PC-3 (cell line): ENCODE results near the gene DELE1. TPM values are rescaled to one million over a fixed set of nuclear protein-coding genes. Genes with fewer than 3 reads are reported as not detected.

Experiments used
- ATAC-seq: fragments of 200-7000 bp; cut with Tn5 transposase; 2 replicates; pipeline ENCODE4 v1.9.1; 2020; ENCODE audit warnings: mild to moderate bottlenecking, moderate library complexity
- BruUV-seq: library from RNA; stranded (reverse); fragments of 400-500 nt; replicated peaks from 2 replicates; lab custom pipeline; 2021; lab: Mats Ljungman, UMichigan
- CTCF ChIA-PET: fragments of 300-600 bp; sonication (Branson Sonifier 250); formaldehyde crosslinking; loops from one replicate; lab custom pipeline; 2022; ENCODE audit warnings: antibody characterized with exemption; lab: Charles Lee
- POLR2A ChIA-PET: fragments of 300-600 bp; sonication (Branson Sonifier 250); formaldehyde crosslinking; loops from one replicate; lab custom pipeline; 2022; ENCODE audit warnings: antibody characterized with exemption; ENCODE audit not compliant: unreplicated experiment; lab: Charles Lee
- DNase-seq: peaks from one replicate; pipeline ENCODE4 v3.0.0-alpha.2; 2015
- H2AFZ ChIP-seq: fragments of 300-600 bp; sonication (generic); 2 replicates; pipeline ENCODE4 v1.6.0; 2016; ENCODE audit warnings: antibody characterized with exemption, low read length
- H3F3A ChIP-seq: fragments of 300-600 bp; sonication (generic); one replicate; pipeline ENCODE4 v1.6.0; 2017; ENCODE audit warnings: antibody characterized with exemption, low read length, control low read depth, mild to moderate bottlenecking; ENCODE audit not compliant: unreplicated experiment
- H3K27ac ChIP-seq: fragments of 300-600 bp; sonication (generic); 2 replicates; pipeline ENCODE4 v1.5.1; 2016; ENCODE audit warnings: mild to moderate bottlenecking, low read length
- H3K27me3 ChIP-seq: fragments of 300-600 bp; sonication (generic); 2 replicates; pipeline ENCODE4 v1.6.1; 2016; ENCODE audit warnings: low read length, mixed read lengths
- H3K36me3 ChIP-seq: fragments of 300-600 bp; sonication (generic); 2 replicates; pipeline ENCODE4 v1.6.1; 2016; ENCODE audit warnings: low read depth, mixed run types, low read length, mixed read lengths
- H3K4me1 ChIP-seq: fragments of 300-600 bp; sonication (generic); 2 replicates; pipeline ENCODE4 v1.5.1; 2016; ENCODE audit warnings: low read length; ENCODE audit not compliant: insufficient read depth
- H3K4me2 ChIP-seq: fragments of 300-600 bp; sonication (generic); 2 replicates; pipeline ENCODE4 v1.6.0; 2016; ENCODE audit warnings: low read length
- H3K4me3 ChIP-seq: fragments of 300-600 bp; sonication (generic); 2 replicates; pipeline ENCODE4 v1.5.1; 2016; ENCODE audit warnings: mild to moderate bottlenecking, low read length, mixed read lengths
- H3K79me2 ChIP-seq: fragments of 300-600 bp; sonication (generic); 2 replicates; pipeline ENCODE4 v1.6.1; 2017; ENCODE audit warnings: low read length, mixed read lengths
- H3K9ac ChIP-seq: fragments of 300-600 bp; sonication (generic); 2 replicates; pipeline ENCODE4 v1.6.0; 2016; ENCODE audit warnings: mild to moderate bottlenecking, low read length
- H3K9me2 ChIP-seq: fragments of 300-600 bp; sonication (generic); replicated peaks from 2 replicates; pipeline ENCODE4 v1.6.1; 2016; ENCODE audit warnings: mixed run types, low read length, mixed read lengths
- H3K9me3 ChIP-seq: fragments of 300-600 bp; sonication (generic); 2 replicates; pipeline ENCODE4 v1.6.1; 2016; ENCODE audit warnings: low read length, mixed read lengths
- H4K20me1 ChIP-seq: fragments of 300-600 bp; sonication (generic); 2 replicates; pipeline ENCODE4 v1.6.1; 2016; ENCODE audit warnings: low read length, mixed read lengths
- CTCF ChIP-seq: fragments of 300-600 bp; sonication (generic); conservative IDR thresholded peaks from 2 replicates; pipeline ENCODE4 v1.5.1; 2017; ENCODE audit warnings: antibody characterized with exemption, low read depth, mild to moderate bottlenecking, low read length
- EZH2 ChIP-seq: fragments of 300-600 bp; sonication (generic); IDR thresholded peaks from one replicate; pipeline ENCODE4 v1.6.1; 2017; ENCODE audit warnings: antibody characterized with exemption, mild to moderate bottlenecking, low read length; ENCODE audit not compliant: unreplicated experiment
- EZH2phosphoT487 ChIP-seq: fragments of 300-600 bp; sonication (generic); IDR thresholded peaks from 2 replicates; pipeline ENCODE4 v1.6.1; 2018; ENCODE audit warnings: mild to moderate bottlenecking, antibody characterized with exemption, low read length, borderline replicate concordance
- intact Hi-C: fragments of 100-400 bp; cut with micrococcal nuclease; formaldehyde crosslinking; loops from 2 replicates; pipeline ENCODE4 v1.9.0; 2023
- total RNA-seq: library from RNA; depleted of rRNA; stranded (reverse); fragments of >200 nt; gene quantifications from 2 replicates; pipeline ENCODE4 v1.2.3, GENCODE V29; 2014

Gene DELE1
- total RNA-seq, 1 experiment from 2014 or later = 46.6 TPM

- intact Hi-C loops = no loop called here
- Histone ChIP-seq H3K4me1 (peaks cover 5% of the 10 kb centered on the region; the same call in 1 of the 2 replicates), H3K27me3 (no peaks in the 10 kb centered on the region), H3K9ac (no peak overlapping the region), H3K36me3 (no peaks in the 10 kb centered on the region), H3K4me3 (no peak overlapping the region), H3K79me2 (no peaks in the 10 kb centered on the region), H4K20me1 (no peaks in the 10 kb centered on the region), H3K27ac (no peak overlapping the region), H3F3A (no peaks in the 10 kb centered on the region), H3K9me3 (no peaks in the 10 kb centered on the region), H2AFZ (no peak overlapping the region), H3K4me2 (no peak overlapping the region), H3K9me2 (no peaks in the 10 kb centered on the region)
- CTCF ChIA-PET = no interaction called here
- no peak for TF ChIP-seq EZH2phosphoT487
- no peak for TF ChIP-seq EZH2
- no peak for TF ChIP-seq CTCF
- no TSS peak for BruUV-seq
- POLR2A ChIA-PET = interaction anchor here (1.1 kb wide), 1 partner anchor 19 kb away, joined by 3 read pairs; the partner anchor contains the start of gene DELE1
- DNase-seq (no peak), ATAC-seq (no peak)
These were observed 19.1 kb upstream of the DELE1 start for GRCh38 chr5:141904551-141904950.

- no peak overlapping the region for H3K27ac ChIP-seq
- no peaks in the 10 kb centered on the region for H3K36me3 ChIP-seq
- no peak for TF ChIP-seq CTCF
- no peak for TF ChIP-seq EZH2
- no peak for TF ChIP-seq EZH2phosphoT487
- no peak for ATAC-seq
- no peaks in the 10 kb centered on the region for H3F3A ChIP-seq
- H3K4me3 ChIP-seq = no peak overlapping the region
- no peaks in the 10 kb centered on the region for H3K9me3 ChIP-seq
- no peak overlapping the region for H2AFZ ChIP-seq
- no peak for DNase-seq
- ChIA-PET CTCF (no interaction called here), POLR2A (no interaction called here)
- no peaks in the 10 kb centered on the region for H3K79me2 ChIP-seq
- H3K27me3 ChIP-seq = no peaks in the 10 kb centered on the region
- no peak overlapping the region for H3K9ac ChIP-seq
- no peak overlapping the region for H3K4me2 ChIP-seq
- no peaks in the 10 kb centered on the region for H4K20me1 ChIP-seq
- no peaks in the 10 kb centered on the region for H3K9me2 ChIP-seq
- no TSS peak for BruUV-seq
- intact Hi-C loops = no loop called here
- peaks cover 5% of the 10 kb centered on the region; the same call in 1 of the 2 replicates for H3K4me1 ChIP-seq
These were observed 17.2 kb upstream of the DELE1 start for GRCh38 chr5:141906517-141906916.

GRCh38 chr5:141906972-141907371, 16.7 kb upstream of the DELE1 start:
- BruUV-seq = no TSS peak
- TF ChIP-seq EZH2 (no peak), EZH2phosphoT487 (no peak), CTCF (no peak)
- Histone ChIP-seq H3K36me3 (no peaks in the 10 kb centered on the region), H4K20me1 (no peaks in the 10 kb centered on the region), H3F3A (no peaks in the 10 kb centered on the region), H3K4me2 (no peak overlapping the region), H3K4me3 (no peak overlapping the region), H2AFZ (no peak overlapping the region), H3K9ac (no peak overlapping the region), H3K9me2 (no peaks in the 10 kb centered on the region), H3K79me2 (no peaks in the 10 kb centered on the region), H3K4me1 (peaks cover 5% of the 10 kb centered on the region; the same call in 1 of the 2 replicates), H3K27ac (no peak overlapping the region), H3K9me3 (no peaks in the 10 kb centered on the region), H3K27me3 (no peaks in the 10 kb centered on the region)
- no peak for DNase-seq
- CTCF ChIA-PET = no interaction called here
- no peak for ATAC-seq
- intact Hi-C loops = no loop called here
- POLR2A ChIA-PET = no interaction called here
